ENCODE results near the gene GALM. TPM values are rescaled to one million over a fixed set of nuclear protein-coding genes. Genes with fewer than 3 reads are reported as not detected.

GALM gene
- total RNA-seq = 7.8 and 11.7 TPM in 2 replicates

DNA sequence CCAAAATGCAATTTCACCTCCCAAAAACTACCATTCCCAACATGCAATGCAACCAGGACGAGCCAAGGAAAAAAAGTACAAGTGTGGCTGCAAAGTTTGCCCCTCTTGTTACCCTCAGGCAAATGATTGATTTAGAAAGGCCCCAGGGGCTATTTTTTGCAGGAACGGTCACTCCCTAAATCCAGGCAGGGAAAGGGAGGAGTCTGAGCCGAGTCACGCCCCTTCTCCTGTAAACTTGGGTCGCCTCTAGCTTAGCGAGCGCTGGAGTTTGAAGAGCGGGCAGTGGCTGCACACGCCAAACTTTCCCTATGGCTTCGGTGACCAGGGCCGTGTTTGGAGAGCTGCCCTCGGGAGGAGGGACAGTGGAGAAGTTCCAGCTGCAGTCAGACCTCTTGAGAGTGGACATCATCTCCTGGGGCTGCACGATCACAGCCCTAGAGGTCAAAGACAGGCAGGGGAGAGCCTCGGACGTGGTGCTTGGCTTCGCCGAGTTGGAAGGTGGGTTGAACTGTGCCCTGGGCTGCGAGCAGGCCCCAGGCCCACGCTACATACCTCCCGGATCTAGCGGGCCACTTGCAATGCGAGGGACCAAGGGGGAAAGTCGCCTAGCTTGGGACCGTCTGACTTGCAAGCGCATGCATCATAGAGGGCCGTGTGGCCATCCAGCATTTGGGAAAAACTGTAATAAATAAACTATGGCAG lies at the start of gene GALM:
GALM (plus strand) TSS at position 261 of the 702 bp plus-strand sequence; CDS start at position 309, 48 bp downstream.

DNA sequence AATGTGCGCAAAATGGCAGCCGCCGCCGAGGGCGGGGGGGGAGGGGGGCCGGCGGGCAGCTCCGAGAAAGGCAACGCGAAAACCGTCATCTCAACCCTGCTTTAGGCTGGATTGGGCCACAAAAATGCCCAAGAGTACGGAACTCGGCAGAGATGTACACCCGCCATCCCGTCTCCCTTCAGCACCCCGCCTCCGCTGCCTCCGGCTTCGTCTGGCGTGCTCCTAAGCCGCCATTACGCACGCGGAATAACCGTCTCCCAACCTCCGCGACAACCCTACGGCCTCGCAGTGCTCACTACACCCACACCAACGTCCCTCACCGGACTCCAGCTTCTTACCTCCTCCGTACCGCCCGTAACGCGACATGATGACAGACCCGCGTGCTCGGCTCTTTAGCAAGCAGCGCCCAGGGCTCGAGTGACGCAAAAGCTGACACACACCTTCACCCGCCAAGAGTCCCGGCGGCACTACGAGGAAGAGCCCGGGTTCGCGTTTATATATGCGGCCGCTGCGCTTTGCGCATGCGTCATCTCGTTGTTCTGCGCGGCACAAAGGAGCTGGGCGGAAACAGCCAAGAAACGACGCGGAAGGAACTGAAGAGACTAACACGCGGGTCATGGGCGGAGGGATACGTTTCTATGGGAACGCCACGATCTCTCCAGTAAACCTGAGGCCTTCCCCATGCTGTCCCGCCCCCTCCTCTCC lies 85.1 kb downstream of the GALM start, which contains the start of gene SRSF7:
SRSF7 (minus strand) TSS at position 471 of the 705 bp plus-strand sequence; CDS start at position 366, 105 bp downstream.

Other genes starting within 250 kb of the GALM start
- 34.0 and 40.3 TPM in 2 replicates for gene HNRNPLL, start 63.2 kb upstream of the GALM start, total RNA-seq
- gene SRSF7, start 85.2 kb downstream of the GALM start, total RNA-seq = 65.2 and 74.5 TPM in 2 replicates
- gene GEMIN6, start 112.1 kb downstream of the GALM start, total RNA-seq = 7.0 and 10.0 TPM in 2 replicates
- gene DHX57, start 209.8 kb downstream of the GALM start, total RNA-seq = 20.4 and 20.7 TPM in 2 replicates
- gene MORN2, start 209.9 kb downstream of the GALM start, total RNA-seq = 8.0 and 13.4 TPM in 2 replicates
- 0.43 and 0.46 TPM in 2 replicates for gene ARHGEF33, start 223.8 kb downstream of the GALM start, total RNA-seq

Data from smooth muscle cell of the pulmonary artery (primary cell).